BLaER1 (cell line): ENCODE measurements around the gene CYP2R1.
A peak's percentile ranks its signal among the peaks of the same experiment; 100 is the strongest.

Experiments
- H3K27ac ChIP-seq: shearing (Covaris generic); formaldehyde crosslinking; 2 replicates; pipeline ENCODE4 v1.8.1; 2022
- H3K27me3 ChIP-seq: shearing (Covaris generic); formaldehyde crosslinking; 2 replicates; pipeline ENCODE4 v1.8.1; 2022
- H3K36me3 ChIP-seq: shearing (Covaris generic); formaldehyde crosslinking; 2 replicates; pipeline ENCODE4 v1.8.1; 2022
- H3K4me1 ChIP-seq: shearing (Covaris generic); formaldehyde crosslinking; 2 replicates; pipeline ENCODE4 v1.8.1; 2022
- H3K4me2 ChIP-seq: shearing (Covaris generic); formaldehyde crosslinking; 2 replicates; pipeline ENCODE4 v1.8.1; 2022
- H3K4me3 ChIP-seq: shearing (Covaris generic); formaldehyde crosslinking; 2 replicates; pipeline ENCODE4 v1.8.1; 2022
- H3K9ac ChIP-seq: shearing (Covaris generic); formaldehyde crosslinking; 2 replicates; pipeline ENCODE4 v1.8.1; 2022
- H3K9me3 ChIP-seq: shearing (Covaris generic); formaldehyde crosslinking; 2 replicates; pipeline ENCODE4 v1.8.1; 2022
- H4K20me1 ChIP-seq: shearing (Covaris generic); formaldehyde crosslinking; 2 replicates; pipeline ENCODE4 v1.8.1; 2022
- Cebpa-rat ChIP-seq: shearing (Covaris generic); IDR thresholded peaks from 2 replicates; pipeline ENCODE4 v1.8.1; 2022

The CYP2R1 gene

DNA sequence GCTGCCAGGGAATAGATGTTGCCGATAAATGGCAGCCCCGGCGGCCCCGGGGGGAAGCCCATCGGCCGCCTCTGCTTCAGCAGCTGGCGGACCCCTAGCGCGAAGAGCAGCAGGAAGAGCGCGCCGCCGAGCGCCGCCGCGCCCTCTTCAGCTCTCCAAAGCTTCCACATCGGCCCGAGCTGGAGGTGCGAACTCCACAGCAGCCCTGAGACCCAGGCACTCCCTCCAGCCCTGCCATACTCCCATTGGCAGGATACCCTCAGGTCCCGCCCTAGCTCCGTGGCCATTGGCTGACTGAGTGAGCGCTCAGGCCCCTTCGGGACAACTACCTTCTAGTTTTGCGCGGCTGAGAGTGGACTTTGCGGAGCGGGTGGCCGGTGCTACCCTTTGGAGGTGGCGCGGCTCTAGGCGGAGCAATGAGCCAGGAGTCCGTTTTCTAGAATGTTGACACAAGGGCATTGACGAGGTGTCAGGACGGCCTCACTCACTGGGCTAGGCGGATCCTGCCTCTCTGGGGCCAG is at the start of gene CYP2R1:
Gene CYP2R1 (minus strand): TSS at position 196 of the 521 bp plus-strand sequence. CDS start 26 bp downstream, at position 170.
- H3K4me3 ChIP-seq, result peak within 1 kb of the TSS; percentile 77
- TF ChIP-seq Cebpa-rat, result no peak
- H3K9ac ChIP-seq, result peak within 1 kb of the TSS; percentile 78
- H3K36me3 ChIP-seq, result no peaks in the 10 kb centered on the region
- peak within 1 kb of the TSS; percentile 78 for H3K27ac ChIP-seq
- H3K27me3 ChIP-seq, result no peaks in the 10 kb centered on the region
- peaks cover 36% of the 10 kb centered on the region for H3K4me1 ChIP-seq
- H3K4me2 ChIP-seq, result peak within 1 kb of the TSS; percentile 82
- no peaks in the 10 kb centered on the region for H3K9me3 ChIP-seq
- H4K20me1 ChIP-seq, result no peaks in the 10 kb centered on the region

DNA sequence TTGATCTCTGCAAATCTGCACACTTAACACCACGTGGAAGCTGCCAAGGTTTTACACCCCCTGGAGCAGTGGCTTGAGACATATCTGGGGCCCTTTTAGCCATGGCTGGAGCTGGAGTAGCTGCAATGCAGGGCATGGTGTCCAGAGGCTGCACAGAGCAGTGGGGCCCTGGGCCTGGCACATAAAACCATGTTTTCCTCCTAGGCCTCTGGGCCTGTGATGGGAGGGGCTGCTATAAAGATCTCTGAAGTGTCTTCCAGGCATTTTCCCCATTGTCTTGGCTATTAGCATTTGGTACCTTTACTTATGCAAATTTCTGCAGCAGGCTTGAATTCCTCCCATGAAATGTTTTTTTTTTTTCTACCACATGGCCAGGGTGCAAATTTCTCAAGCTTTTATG is 46.9 kb upstream of the CYP2R1 start:
- Histone ChIP-seq H4K20me1 (no peaks in the 10 kb centered on the region), H3K4me2 (no peak overlapping the region), H3K4me3 (no peak overlapping the region), H3K9me3 (peaks cover 16% of the 10 kb centered on the region), H3K27me3 (no peaks in the 10 kb centered on the region), H3K9ac (no peak overlapping the region), H3K4me1 (no peaks in the 10 kb centered on the region), H3K27ac (no peak overlapping the region), H3K36me3 (no peaks in the 10 kb centered on the region)
- no peak for TF ChIP-seq Cebpa-rat

- Histone ChIP-seq H3K9ac (no peak overlapping the region), H3K27ac (no peak overlapping the region), H3K36me3 (no peaks in the 10 kb centered on the region), H3K9me3 (peaks cover 16% of the 10 kb centered on the region), H3K27me3 (no peaks in the 10 kb centered on the region), H3K4me2 (no peak overlapping the region), H3K4me1 (no peaks in the 10 kb centered on the region), H3K4me3 (no peak overlapping the region), H4K20me1 (no peaks in the 10 kb centered on the region)
- TF ChIP-seq Cebpa-rat, result no peak
Observed at GRCh38 chr11:14934641-14935351, 42.8 kb upstream of the CYP2R1 start.

DNA sequence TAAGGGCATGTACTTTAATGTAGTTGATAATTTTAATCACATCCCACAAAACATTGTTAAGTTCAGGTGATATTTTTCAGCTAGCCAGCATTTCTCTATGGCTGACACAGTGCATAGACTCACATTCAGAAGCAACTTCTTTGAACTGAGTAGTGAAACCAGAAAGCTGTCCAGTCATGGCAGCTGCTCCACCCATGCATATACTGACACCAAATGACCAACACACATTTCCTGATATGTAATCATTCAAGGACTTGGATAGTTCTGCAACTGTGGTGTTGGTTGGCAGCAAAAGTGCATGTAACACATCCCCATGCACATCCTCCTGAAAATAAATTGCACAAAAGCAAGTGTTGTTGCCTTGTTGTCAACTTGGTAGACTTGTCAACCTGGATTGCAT is 40.4 kb upstream of the CYP2R1 start:
- Histone ChIP-seq H3K27me3 (no peaks in the 10 kb centered on the region), H3K27ac (no peak overlapping the region), H3K4me2 (no peak overlapping the region), H3K4me3 (no peak overlapping the region), H4K20me1 (no peaks in the 10 kb centered on the region), H3K4me1 (no peaks in the 10 kb centered on the region), H3K36me3 (no peaks in the 10 kb centered on the region), H3K9me3 (peaks cover 17% of the 10 kb centered on the region; the same call in 1 of the 2 replicates), H3K9ac (no peak overlapping the region)
- TF ChIP-seq Cebpa-rat, result no peak

DNA sequence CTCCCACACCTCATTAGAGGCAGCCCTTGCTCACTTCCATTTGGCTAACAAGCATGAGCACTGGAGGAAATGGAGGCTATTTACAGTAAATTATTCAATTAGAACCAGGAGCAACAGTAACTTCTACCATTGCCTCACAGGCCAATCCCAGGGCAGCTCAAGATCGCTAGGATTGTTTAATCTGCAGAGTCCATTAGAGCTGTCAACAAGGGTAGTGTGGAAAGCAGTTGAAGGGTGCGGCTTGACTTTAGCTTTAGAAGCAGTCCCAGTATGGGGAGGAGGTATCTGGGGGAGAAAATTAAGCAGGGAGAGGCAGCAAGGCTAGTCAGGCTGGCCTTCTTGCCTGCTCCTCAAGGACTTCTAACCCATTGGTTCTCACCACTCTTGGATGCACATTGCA is 38.3 kb upstream of the CYP2R1 start:
- Histone ChIP-seq H4K20me1 (no peaks in the 10 kb centered on the region), H3K9ac (no peak overlapping the region), H3K4me2 (no peak overlapping the region), H3K9me3 (peaks cover 18% of the 10 kb centered on the region; the same call in 1 of the 2 replicates), H3K36me3 (no peaks in the 10 kb centered on the region), H3K27me3 (no peaks in the 10 kb centered on the region), H3K4me1 (no peaks in the 10 kb centered on the region), H3K27ac (no peak overlapping the region), H3K4me3 (no peak overlapping the region)
- no peak for TF ChIP-seq Cebpa-rat

- Histone ChIP-seq H3K4me2 (no peak overlapping the region), H3K27ac (no peak overlapping the region), H3K9me3 (peaks cover 18% of the 10 kb centered on the region; the same call in 1 of the 2 replicates), H4K20me1 (no peaks in the 10 kb centered on the region), H3K9ac (no peak overlapping the region), H3K36me3 (no peaks in the 10 kb centered on the region), H3K27me3 (no peaks in the 10 kb centered on the region), H3K4me3 (no peak overlapping the region), H3K4me1 (no peaks in the 10 kb centered on the region)
- no peak for TF ChIP-seq Cebpa-rat
Observed at GRCh38 chr11:14927146-14927545, 35.1 kb upstream of the CYP2R1 start.

- no peak overlapping the region for H3K27ac ChIP-seq
- TF ChIP-seq Cebpa-rat, result no peak
Observed at GRCh38 chr11:14924318-14924717, 32.3 kb upstream of the CYP2R1 start.

DNA sequence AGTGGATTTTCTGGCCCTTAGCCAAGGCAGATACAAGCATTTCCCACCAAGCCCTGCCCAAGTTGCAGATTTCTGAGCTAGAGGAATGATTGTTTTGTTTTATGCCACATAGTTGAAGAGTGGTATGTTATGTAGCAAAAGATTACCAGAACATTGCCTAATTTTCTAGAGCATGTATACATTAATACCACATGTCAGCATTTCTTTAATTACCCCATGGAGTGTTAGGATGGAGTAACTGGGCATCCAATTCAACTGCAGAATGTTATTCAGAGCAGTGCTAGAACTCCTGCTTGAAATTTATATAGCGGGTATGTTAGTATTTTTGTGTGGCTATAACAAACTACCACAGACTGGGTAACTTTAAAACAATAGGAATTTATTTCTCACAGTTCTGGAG is 24.4 kb upstream of the CYP2R1 start:
- H3K4me3 ChIP-seq, result no peak overlapping the region
- H3K4me2 ChIP-seq, result no peak overlapping the region
- H3K9ac ChIP-seq, result no peak overlapping the region
- H3K27ac ChIP-seq, result no peak overlapping the region
- no peaks in the 10 kb centered on the region for H4K20me1 ChIP-seq
- H3K27me3 ChIP-seq, result no peaks in the 10 kb centered on the region
- H3K4me1 ChIP-seq, result no peaks in the 10 kb centered on the region
- H3K9me3 ChIP-seq, result no peaks in the 10 kb centered on the region
- H3K36me3 ChIP-seq, result no peaks in the 10 kb centered on the region
- TF ChIP-seq Cebpa-rat, result no peak

More at GRCh38 chr11:14924318-14924717, 32.3 kb upstream of the CYP2R1 start:
- Histone ChIP-seq H3K9ac (no peak overlapping the region), H3K36me3 (no peaks in the 10 kb centered on the region), H3K4me3 (no peak overlapping the region), H3K9me3 (peaks cover 17% of the 10 kb centered on the region; the same call in 1 of the 2 replicates), H3K4me2 (no peak overlapping the region), H3K27me3 (no peaks in the 10 kb centered on the region), H4K20me1 (no peaks in the 10 kb centered on the region), H3K4me1 (no peaks in the 10 kb centered on the region)

GRCh38 chr11:14914536-14914935 is 22.5 kb upstream of the CYP2R1 start:
- Histone ChIP-seq H4K20me1 (no peaks in the 10 kb centered on the region), H3K36me3 (no peaks in the 10 kb centered on the region), H3K27me3 (no peaks in the 10 kb centered on the region), H3K9me3 (no peaks in the 10 kb centered on the region), H3K4me3 (no peak overlapping the region), H3K4me1 (no peaks in the 10 kb centered on the region), H3K27ac (no peak overlapping the region), H3K9ac (no peak overlapping the region), H3K4me2 (no peak overlapping the region)
- no peak for TF ChIP-seq Cebpa-rat

DNA sequence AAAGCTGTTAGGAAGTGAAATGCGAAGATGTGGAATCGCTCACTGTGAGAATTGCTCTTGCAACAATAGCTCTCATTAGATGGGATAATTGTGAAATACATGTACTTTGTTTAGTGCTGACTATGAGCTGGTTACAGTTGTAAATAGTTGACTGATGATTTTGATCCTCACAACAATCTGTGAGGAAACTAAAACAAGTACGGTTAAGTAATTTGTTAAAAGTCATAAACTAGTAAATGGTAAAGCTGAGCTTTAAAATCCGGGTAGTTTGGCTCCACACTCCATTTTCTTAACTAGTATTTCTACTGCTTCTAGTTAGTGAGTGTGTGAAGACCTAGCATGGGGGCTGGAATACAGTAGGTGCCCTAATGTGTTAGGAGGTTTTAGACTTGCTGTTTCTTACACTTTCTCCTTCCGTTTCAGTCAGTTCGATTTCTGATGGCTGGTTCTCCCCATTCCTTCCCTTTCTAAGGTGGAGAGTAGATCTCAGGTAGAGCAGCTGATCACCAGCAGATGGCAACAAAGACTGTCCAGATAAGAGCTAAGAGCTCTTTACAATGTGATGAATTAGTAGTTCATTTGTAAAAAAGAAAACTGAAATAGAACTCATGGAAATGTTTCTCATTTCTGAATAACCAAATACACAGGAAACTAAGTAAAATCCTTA is 16.3 kb upstream of the CYP2R1 start:
- no peak overlapping the region for H3K4me3 ChIP-seq
- no peak for TF ChIP-seq Cebpa-rat
- H3K4me2 ChIP-seq, result peak overlapping the region; percentile 98
- H3K27ac ChIP-seq, result no peak overlapping the region
- no peaks in the 10 kb centered on the region for H3K27me3 ChIP-seq
- no peaks in the 10 kb centered on the region for H3K36me3 ChIP-seq
- peaks cover 46% of the 10 kb centered on the region for H3K4me1 ChIP-seq
- 0 out of 2 replicates have a peak, but pooled peaks cover 5% of the 10 kb centered on the region for H4K20me1 ChIP-seq
- H3K9ac ChIP-seq, result no peak overlapping the region
- no peaks in the 10 kb centered on the region for H3K9me3 ChIP-seq
